22Rv1 (cell line): ENCODE results near the gene TRAF3IP3.

Source experiments
- H3K27ac ChIP-seq: fragments of 450-650 bp; 2 replicates; pipeline ENCODE4 v1.5.1; 2017
- ZFX ChIP-seq: fragments of 450-650 bp; IDR thresholded peaks from 2 replicates; pipeline ENCODE4 v1.6.1; 2017; ENCODE audit warnings: antibody characterized with exemption, borderline replicate concordance
- TF ChIP-seq, protein P1 (sequence below): fragments of 450-650 bp; IDR thresholded peaks from 2 replicates; pipeline ENCODE4 v1.5.1; 2017; ENCODE audit warnings: mild to moderate bottlenecking

Gene TRAF3IP3

DNA sequence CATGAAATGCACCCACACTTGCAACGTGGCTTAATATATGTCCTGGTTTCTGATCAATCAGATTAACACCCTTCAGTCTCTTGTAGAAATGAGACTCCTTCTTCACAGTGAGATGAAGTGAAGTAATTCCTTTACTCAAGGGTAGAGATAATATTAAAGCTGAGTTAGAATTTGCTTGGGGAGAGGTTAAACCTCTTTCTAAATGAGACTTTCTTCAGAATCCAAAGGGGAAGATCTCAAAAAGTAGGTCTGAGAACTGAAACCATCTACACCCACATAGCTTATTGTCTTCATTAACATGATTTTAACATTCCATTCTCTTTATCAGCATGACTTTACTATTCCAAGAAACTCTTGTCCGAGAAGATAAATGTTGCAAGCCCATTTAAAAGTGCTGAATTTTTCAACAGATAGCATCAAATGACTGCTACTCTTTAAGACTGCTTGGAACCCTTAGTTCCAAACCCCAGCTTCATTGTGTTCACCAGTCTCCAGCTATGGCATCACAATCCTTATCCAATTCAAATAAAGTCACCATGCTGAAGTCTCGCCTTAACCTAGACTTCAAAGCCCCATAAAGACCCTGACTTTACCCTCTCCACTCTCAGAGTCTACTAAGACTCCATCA, 19.2 kb upstream of the TRAF3IP3 start:
- H3K27ac ChIP-seq = no peak overlapping the region
- TF ChIP-seq ZFX = no peak
- TF ChIP-seq, protein P1, sequence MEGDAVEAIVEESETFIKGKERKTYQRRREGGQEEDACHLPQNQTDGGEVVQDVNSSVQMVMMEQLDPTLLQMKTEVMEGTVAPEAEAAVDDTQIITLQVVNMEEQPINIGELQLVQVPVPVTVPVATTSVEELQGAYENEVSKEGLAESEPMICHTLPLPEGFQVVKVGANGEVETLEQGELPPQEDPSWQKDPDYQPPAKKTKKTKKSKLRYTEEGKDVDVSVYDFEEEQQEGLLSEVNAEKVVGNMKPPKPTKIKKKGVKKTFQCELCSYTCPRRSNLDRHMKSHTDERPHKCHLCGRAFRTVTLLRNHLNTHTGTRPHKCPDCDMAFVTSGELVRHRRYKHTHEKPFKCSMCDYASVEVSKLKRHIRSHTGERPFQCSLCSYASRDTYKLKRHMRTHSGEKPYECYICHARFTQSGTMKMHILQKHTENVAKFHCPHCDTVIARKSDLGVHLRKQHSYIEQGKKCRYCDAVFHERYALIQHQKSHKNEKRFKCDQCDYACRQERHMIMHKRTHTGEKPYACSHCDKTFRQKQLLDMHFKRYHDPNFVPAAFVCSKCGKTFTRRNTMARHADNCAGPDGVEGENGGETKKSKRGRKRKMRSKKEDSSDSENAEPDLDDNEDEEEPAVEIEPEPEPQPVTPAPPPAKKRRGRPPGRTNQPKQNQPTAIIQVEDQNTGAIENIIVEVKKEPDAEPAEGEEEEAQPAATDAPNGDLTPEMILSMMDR = no peak

DNA sequence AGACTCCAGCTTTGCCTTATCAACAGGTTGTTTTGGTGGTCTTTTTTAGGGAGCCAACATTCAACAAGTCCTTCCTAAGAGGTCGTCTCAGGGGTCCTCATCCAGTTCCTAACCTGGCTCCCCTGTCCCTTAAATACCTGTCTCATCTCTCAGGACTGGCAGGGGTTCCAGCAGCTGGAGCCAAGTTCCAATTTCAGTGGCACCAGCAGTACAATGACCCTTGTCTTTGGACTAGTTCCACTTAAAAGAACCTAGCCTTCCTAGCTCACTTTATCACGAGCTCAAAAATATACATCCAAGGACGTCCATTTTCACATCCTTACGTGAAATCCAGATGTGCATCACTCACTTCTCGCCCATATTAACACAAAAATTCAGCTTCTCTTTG, 18.7 kb upstream of the TRAF3IP3 start:
- no peak overlapping the region for H3K27ac ChIP-seq
- TF ChIP-seq ZFX = no peak
- TF ChIP-seq, protein P1 = no peak

DNA sequence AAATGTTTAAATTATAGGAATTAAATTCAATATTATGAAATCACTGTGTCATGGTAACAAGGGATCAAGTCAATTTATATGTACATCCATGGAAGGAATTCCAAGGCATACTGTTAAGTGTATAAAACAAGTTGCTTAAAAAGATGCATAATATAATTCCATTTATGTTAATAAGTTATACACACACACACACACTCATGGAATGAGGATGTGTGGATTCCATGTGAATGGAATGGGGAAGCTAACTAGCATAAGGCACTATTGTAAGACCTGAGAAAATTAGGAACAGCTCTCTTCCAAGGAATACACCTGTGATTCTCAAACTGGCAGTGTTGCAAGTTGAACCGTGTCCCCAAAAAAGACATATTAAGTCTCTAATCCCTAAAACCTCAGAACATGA, 17.6 kb upstream of the TRAF3IP3 start:
- no peak overlapping the region for H3K27ac ChIP-seq
- TF ChIP-seq ZFX = no peak
- TF ChIP-seq, protein P1 = no peak

DNA sequence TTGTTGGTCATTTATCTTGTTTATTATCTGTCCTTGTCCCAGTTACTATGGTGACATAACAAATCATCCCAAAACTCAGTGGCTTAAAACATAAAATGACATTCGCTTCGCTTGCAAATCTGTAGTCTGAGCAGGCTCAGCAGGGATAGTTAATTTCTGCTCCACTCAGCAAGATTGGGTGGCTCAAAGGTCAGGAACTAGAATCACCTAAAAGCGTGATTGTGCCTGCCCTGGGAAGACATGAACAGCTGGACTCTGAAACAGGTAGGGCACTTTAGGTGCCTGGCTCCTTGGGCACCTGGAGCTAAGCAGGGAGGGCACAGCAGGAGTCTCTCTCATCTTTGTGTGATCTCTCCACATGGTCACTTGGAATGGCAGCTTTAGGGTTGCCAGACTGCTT, 14.7 kb upstream of the TRAF3IP3 start:
- TF ChIP-seq ZFX = no peak
- TF ChIP-seq, protein P1 = no peak
- H3K27ac ChIP-seq = no peak overlapping the region

DNA sequence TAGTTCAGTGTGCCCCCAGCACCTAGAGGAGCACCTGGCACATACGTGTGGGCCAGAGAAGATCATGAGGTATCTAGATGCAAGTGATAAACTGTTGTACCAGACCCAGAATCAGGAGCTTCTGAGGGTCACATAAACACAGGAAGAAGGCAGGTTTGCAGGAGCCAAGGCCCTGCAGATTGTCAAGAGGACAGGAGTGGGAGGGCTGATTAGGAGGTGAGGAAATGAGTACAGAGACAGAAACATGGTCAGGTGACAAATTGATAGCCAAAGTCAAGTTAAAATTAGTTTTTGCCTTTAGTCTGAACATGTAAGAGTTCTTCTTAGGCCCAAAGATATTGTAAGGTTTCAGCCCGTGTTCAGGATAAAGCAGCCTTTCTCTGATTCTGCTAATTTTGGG, 14.0 kb upstream of the TRAF3IP3 start:
- no peak overlapping the region for H3K27ac ChIP-seq
- TF ChIP-seq, protein P1 = no peak
- TF ChIP-seq ZFX = no peak

DNA sequence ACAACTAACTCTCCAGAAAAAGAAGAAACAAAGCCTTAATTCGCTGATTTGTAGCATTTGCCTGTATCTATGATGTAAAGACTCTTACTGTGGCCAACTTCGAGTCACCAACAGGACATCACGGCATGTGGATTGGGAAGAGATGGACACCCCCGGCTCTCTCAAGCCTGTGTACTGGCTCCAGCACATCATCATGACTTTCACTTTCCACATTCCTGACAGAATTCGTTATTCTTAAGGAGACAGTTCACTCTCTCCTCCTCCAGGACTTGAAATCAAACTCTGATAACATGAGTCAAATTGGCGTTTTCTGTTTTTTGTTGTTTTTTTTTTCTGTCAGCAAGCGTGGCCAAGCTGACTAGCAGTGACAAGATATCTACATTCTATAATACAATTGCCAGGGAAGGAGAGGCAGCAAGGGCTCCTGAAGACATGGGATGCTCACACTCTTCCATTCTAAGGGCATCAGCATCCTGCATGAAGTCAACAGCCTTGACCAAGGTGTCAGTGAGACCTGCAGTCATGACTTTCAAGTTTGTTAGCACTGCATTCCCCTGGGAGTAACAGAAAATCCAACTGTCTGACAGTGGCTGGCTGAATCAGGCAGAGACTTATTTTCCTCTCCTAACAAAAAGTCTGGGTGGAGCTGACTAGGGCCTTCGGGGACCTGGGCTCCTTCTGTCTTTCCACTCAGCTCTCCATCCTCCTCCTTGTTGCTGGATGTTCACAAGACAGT, 13.3 kb upstream of the TRAF3IP3 start:
- no peak for TF ChIP-seq ZFX
- TF ChIP-seq, protein P1 = no peak
- H3K27ac ChIP-seq = no peak overlapping the region

DNA sequence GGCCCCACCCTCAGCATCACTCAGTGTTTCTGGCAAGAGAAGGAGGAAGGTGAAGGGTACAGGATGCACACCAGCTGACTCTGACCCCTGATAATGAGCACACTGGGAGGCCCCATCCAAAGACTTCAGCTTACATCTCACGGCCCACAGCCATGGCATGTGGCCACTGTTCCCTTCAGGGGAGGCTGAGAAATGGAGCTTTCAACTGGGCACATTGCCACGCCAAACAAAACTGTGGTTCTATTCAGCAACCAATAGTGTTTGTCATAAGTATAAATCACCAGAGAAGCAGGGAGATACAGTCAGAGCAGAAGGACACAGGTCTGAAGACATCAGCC, 12.7 kb upstream of the TRAF3IP3 start:
- TF ChIP-seq, protein P1 = no peak
- no peak for TF ChIP-seq ZFX
- H3K27ac ChIP-seq = no peak overlapping the region
